RWPE1 (cell line): ENCODE results near the gene FNDC3A.

Experiments
- CTCF ChIA-PET: fragments of 350-600 bp; sonication (Branson Sonifier 250); formaldehyde crosslinking; extraction: SDS; loops from one replicate; lab custom pipeline; 2021; lab: Yijun Ruan, JAX
- POLR2A ChIA-PET: fragments of 400-600 bp; formaldehyde crosslinking; extraction: SDS; loops from one replicate; lab custom pipeline; 2020; ENCODE audit warnings: antibody characterized with exemption; ENCODE audit not compliant: low non-redundant PET; lab: Yijun Ruan, JAX
- DNase-seq: peaks from one replicate; pipeline ENCODE4 v3.0.0; 2012; ENCODE audit warnings: low spot score
- H3K27ac ChIP-seq: fragments of 450-650 bp; 2 replicates; pipeline ENCODE4 v1.5.1; 2017
- TF ChIP-seq, protein P1 (sequence below): fragments of 450-650 bp; conservative IDR thresholded peaks from 2 replicates; pipeline ENCODE4 v1.5.1; 2017; ENCODE audit warnings: low read depth, mild to moderate bottlenecking

FNDC3A gene

GRCh38 chr13:49171359-49171758 lies 195.6 kb downstream of the FNDC3A start:
- ChIA-PET CTCF (no interaction called here), POLR2A (no interaction called here)
- TF ChIP-seq, protein P1, sequence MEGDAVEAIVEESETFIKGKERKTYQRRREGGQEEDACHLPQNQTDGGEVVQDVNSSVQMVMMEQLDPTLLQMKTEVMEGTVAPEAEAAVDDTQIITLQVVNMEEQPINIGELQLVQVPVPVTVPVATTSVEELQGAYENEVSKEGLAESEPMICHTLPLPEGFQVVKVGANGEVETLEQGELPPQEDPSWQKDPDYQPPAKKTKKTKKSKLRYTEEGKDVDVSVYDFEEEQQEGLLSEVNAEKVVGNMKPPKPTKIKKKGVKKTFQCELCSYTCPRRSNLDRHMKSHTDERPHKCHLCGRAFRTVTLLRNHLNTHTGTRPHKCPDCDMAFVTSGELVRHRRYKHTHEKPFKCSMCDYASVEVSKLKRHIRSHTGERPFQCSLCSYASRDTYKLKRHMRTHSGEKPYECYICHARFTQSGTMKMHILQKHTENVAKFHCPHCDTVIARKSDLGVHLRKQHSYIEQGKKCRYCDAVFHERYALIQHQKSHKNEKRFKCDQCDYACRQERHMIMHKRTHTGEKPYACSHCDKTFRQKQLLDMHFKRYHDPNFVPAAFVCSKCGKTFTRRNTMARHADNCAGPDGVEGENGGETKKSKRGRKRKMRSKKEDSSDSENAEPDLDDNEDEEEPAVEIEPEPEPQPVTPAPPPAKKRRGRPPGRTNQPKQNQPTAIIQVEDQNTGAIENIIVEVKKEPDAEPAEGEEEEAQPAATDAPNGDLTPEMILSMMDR = no peak
- no peak overlapping the region for H3K27ac ChIP-seq
- DNase-seq = no peak

GRCh38 chr13:49183672-49184325 lies 208.1 kb downstream of the FNDC3A start:
- ChIA-PET POLR2A (no interaction called here), CTCF (no interaction called here)
- no peak overlapping the region for H3K27ac ChIP-seq
- TF ChIP-seq, protein P1 = no peak
- no peak for DNase-seq

GRCh38 chr13:49184621-49185020 lies 208.9 kb downstream of the FNDC3A start:
- POLR2A ChIA-PET = no interaction called here
- DNase-seq = no peak
- CTCF ChIA-PET = interaction anchor here (0.6 kb wide), 1 partner anchor 523 kb away, joined by 3 read pairs; no protein-coding TSS in a partner anchor

DNA sequence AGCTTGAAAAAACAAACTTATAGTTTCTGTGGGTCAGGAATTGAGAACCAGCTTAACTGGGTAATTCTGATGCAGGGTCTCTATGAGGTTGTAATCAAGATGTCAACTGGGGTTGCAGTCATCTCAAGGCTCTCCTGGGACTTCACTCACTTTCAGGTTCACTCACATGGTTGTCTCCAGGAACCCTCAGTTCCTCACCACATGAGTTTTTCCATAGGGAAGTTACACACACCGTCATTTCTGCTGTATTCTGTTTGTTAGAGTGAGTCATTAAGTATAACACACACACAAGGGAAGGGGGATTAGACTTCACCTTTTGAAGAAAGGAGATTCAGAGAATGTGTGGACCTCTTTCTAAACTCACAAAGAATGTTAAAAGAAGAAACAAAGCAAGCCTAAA lies 209.6 kb downstream of the FNDC3A start:
- POLR2A ChIA-PET = no interaction called here

More at GRCh38 chr13:49184621-49185020, 208.9 kb downstream of the FNDC3A start:
- no peak overlapping the region for H3K27ac ChIP-seq
- TF ChIP-seq, protein P1 = no peak

GRCh38 chr13:49190901-49191300 lies 215.2 kb downstream of the FNDC3A start:
- ChIA-PET POLR2A (no interaction called here), CTCF (no interaction called here)
- H3K27ac ChIP-seq = no peak overlapping the region
- DNase-seq = no peak
- TF ChIP-seq, protein P1 = no peak

More for the DNA sequence above, 209.6 kb downstream of the FNDC3A start:
- TF ChIP-seq, protein P1 = no peak
- CTCF ChIA-PET = no interaction called here
- H3K27ac ChIP-seq = no peak overlapping the region
- no peak for DNase-seq

DNA sequence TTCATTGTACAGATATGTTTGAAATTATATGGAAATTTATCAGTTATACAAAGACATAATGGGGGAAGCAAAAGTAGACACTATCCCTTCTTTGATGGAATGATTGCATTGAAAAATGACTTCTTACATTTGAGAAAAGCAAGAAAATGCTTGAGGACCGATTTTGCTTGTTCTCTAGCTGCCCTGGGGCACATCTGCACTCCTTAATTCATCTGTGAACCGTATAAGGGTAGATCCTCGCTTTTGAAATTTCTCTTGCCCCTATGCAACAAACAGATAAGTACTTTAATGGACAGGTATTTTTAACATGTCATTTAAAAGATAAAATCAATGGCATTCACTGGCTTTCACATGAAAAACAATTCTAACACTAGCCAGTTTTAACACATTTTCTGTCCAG lies 230.9 kb downstream of the FNDC3A start:
- no peak for DNase-seq
- no peak overlapping the region for H3K27ac ChIP-seq
- ChIA-PET CTCF (interaction anchor here (0.7 to 1.0 kb wide), 2 partner anchors 9 to 1906 kb away, joined by 3 to 4 read pairs; no protein-coding TSS in a partner anchor), POLR2A (no interaction called here)
- TF ChIP-seq, protein P1 = no peak
